H1 (cell line): ENCODE results near the gene MGMT. TPM values are rescaled to one million over a fixed set of nuclear protein-coding genes. Genes with fewer than 3 reads are reported as not detected.

ENCODE experiments used
- CTCF ChIA-PET: fragments of 300-600 bp; sonication (Branson Sonifier 250); formaldehyde crosslinking; loops from one replicate; lab custom pipeline; 2021; ENCODE audit not compliant: partially characterized antibody; lab: Charles Lee
- POLR2A ChIA-PET: fragments of 300-600 bp; sonication (Branson Sonifier 250); formaldehyde crosslinking; loops from one replicate; lab custom pipeline; 2021; ENCODE audit warnings: inconsistent platforms; ENCODE audit not compliant: partially characterized antibody; lab: Charles Lee
- DNase-seq, 2 experiments: peaks; one replicate each; pipeline versions ENCODE4 v3.0.0 to v3.0.0-alpha.2; 2010 to 2022; ENCODE audit warnings: low spot score in 2 of 2, low read depth in 1 of 2, mixed read lengths in 1 of 2
- FAIRE-seq: peaks from 2 replicates; lab custom pipeline; 2011; peaks lifted over from hg19 to GRCh38; lab: Jason Lieb, UNC
- H2AFZ ChIP-seq: 2 replicates; pipeline ENCODE4 v1.8.1; 2012; ENCODE audit warnings: low read length, inconsistent platforms
- H2AK5ac ChIP-seq: 2 replicates; pipeline ENCODE4 v1.6.1; 2013; ENCODE audit warnings: low read depth, low read length
- H2BK120ac ChIP-seq: replicated peaks from 2 replicates; pipeline ENCODE3; 2013; ENCODE audit warnings: low read depth, low read length, inconsistent platforms
- H2BK12ac ChIP-seq: 2 replicates; pipeline ENCODE4 v1.6.1; 2013; ENCODE audit warnings: low read depth, low read length
- H2BK15ac ChIP-seq: 2 replicates; pipeline ENCODE4 v1.6.1; 2013; ENCODE audit warnings: low read length
- H2BK20ac ChIP-seq: 2 replicates; pipeline ENCODE4 v1.6.1; 2013; ENCODE audit warnings: low read length
- H2BK5ac ChIP-seq: 2 replicates; pipeline ENCODE4 v1.6.1; 2013; ENCODE audit warnings: low read depth, low read length
- H3K14ac ChIP-seq: 2 replicates; pipeline ENCODE4 v1.6.1; 2013; ENCODE audit warnings: inconsistent platforms; ENCODE audit not compliant: insufficient read length
- H3K18ac ChIP-seq: 2 replicates; pipeline ENCODE4 v1.6.1; 2013; ENCODE audit warnings: low read length; ENCODE audit errors: extremely low read depth
- H3K23ac ChIP-seq: 2 replicates; pipeline ENCODE4 v1.6.1; 2013; ENCODE audit warnings: inconsistent platforms; ENCODE audit not compliant: insufficient read length
- H3K23me2 ChIP-seq: 2 replicates; pipeline ENCODE4 v1.6.1; 2013; ENCODE audit warnings: low read depth, low read length
- H3K27ac ChIP-seq: 2 replicates; pipeline ENCODE4 v1.6.1; 2011; ENCODE audit warnings: low read depth, low read length, inconsistent platforms
- H3K27me3 ChIP-seq, 4 experiments: replicated peaks in 1 of 4; 1 replicate in 1 of 4; 2 replicates in 3 of 4; pipeline versions ENCODE4 v1.6.1 to v1.8.1; 2011 to 2013; ENCODE audit warnings: low read length in 3 of 4, mild to moderate bottlenecking in 3 of 4, inconsistent platforms in 2 of 4, mixed read lengths in 2 of 4, moderate library complexity in 1 of 4; ENCODE audit not compliant: control insufficient read depth in 3 of 4, insufficient read depth in 3 of 4; ENCODE audit errors: extremely low read depth in 1 of 4
- H3K36me3 ChIP-seq, 4 experiments: 2 replicates each; pipeline versions ENCODE4 v1.6.1 to v1.8.1; 2011 to 2013; ENCODE audit warnings: mild to moderate bottlenecking in 4 of 4, low read length in 3 of 4, moderate library complexity in 2 of 4, control low read depth in 1 of 4, inconsistent platforms in 1 of 4; ENCODE audit not compliant: insufficient read depth in 4 of 4, control insufficient read depth in 2 of 4
- H3K4ac ChIP-seq: replicated peaks from 2 replicates; pipeline ENCODE3; 2013; ENCODE audit warnings: low read length, low read depth, mixed read lengths, inconsistent platforms; ENCODE audit not compliant: insufficient read length
- H3K4me1 ChIP-seq, 4 experiments: replicated peaks in 1 of 4; 1 replicate in 1 of 4; 2 replicates in 3 of 4; pipeline versions ENCODE4 v1.6.1 to v1.8.1; 2011 to 2013; ENCODE audit warnings: low read length in 3 of 4, inconsistent platforms in 2 of 4, mixed read lengths in 1 of 4; ENCODE audit not compliant: insufficient read depth in 4 of 4, control insufficient read depth in 3 of 4
- H3K4me2 ChIP-seq, 2 experiments: 2 replicates each; pipeline versions ENCODE4 v1.6.1 to v1.8.1; 2011 to 2013; ENCODE audit warnings: low read depth in 2 of 2, low read length in 2 of 2, control low read depth in 1 of 2, inconsistent platforms in 1 of 2, mild to moderate bottlenecking in 1 of 2; ENCODE audit not compliant: insufficient read depth in 1 of 2
- H3K4me3 ChIP-seq, 4 experiments: fragments of 200-600, 300-600 bp in 1 of 4; sonication (generic), shearing (Covaris generic), sonication (Bioruptor Twin) in 1 of 4; 2 replicates each; pipeline versions ENCODE4 v1.5.1 to v1.8.1; 2011 to 2016; ENCODE audit warnings: low read length in 4 of 4, low read depth in 3 of 4, control low read depth in 2 of 4, inconsistent platforms in 2 of 4, mild to moderate bottlenecking in 2 of 4, mixed read lengths in 1 of 4, moderate library complexity in 1 of 4; ENCODE audit not compliant: insufficient read depth in 2 of 4; ENCODE audit errors: extremely low read depth in 1 of 4
- H3K56ac ChIP-seq: replicated peaks from 2 replicates; pipeline ENCODE3; 2013; ENCODE audit warnings: low read depth, mild to moderate bottlenecking, mixed read lengths, low read length, inconsistent platforms; ENCODE audit not compliant: insufficient read length
- H3K79me1 ChIP-seq: 2 replicates; pipeline ENCODE4 v1.6.1; 2013; ENCODE audit warnings: low read depth, low read length, control low read depth
- H3K79me2 ChIP-seq, 2 experiments: 2 replicates each; pipeline versions ENCODE4 v1.6.1 to v1.8.1; 2012 to 2013; ENCODE audit warnings: low read length in 2 of 2, mild to moderate bottlenecking in 2 of 2, inconsistent platforms in 1 of 2; ENCODE audit not compliant: insufficient read depth in 2 of 2, control insufficient read depth in 1 of 2
- H3K9ac ChIP-seq, 4 experiments: replicated peaks in 1 of 4; 1 replicate in 1 of 4; 2 replicates in 3 of 4; pipeline versions ENCODE4 v1.6.1 to v1.8.1; 2011 to 2013; ENCODE audit warnings: low read depth in 3 of 4, low read length in 3 of 4, control low read depth in 2 of 4, mild to moderate bottlenecking in 2 of 4, moderate library complexity in 2 of 4, inconsistent platforms in 1 of 4; ENCODE audit errors: extremely low read depth in 1 of 4
- H3K9me3 ChIP-seq, 2 experiments: 2 replicates each; pipeline versions ENCODE4 v1.6.1 to v1.8.1; 2012 to 2013; ENCODE audit warnings: mild to moderate bottlenecking in 2 of 2, moderate library complexity in 2 of 2, control low read depth in 1 of 2, inconsistent platforms in 1 of 2, low read depth in 1 of 2, low read length in 1 of 2, mixed read lengths in 1 of 2; ENCODE audit not compliant: insufficient read depth in 2 of 2
- H4K20me1 ChIP-seq, 2 experiments: replicated peaks in 1 of 2; 2 replicates each; pipeline versions ENCODE3 to v1.8.1; 2011 to 2013; ENCODE audit warnings: inconsistent platforms in 2 of 2, low read length in 2 of 2, mild to moderate bottlenecking in 1 of 2; ENCODE audit not compliant: insufficient read depth in 2 of 2, control insufficient read depth in 1 of 2
- H4K5ac ChIP-seq: 2 replicates; pipeline ENCODE4 v1.6.1; 2013; ENCODE audit warnings: low read length, low read depth, mixed read lengths, inconsistent platforms; ENCODE audit not compliant: insufficient read length
- H4K8ac ChIP-seq: 2 replicates; pipeline ENCODE4 v1.8.0; 2013; ENCODE audit warnings: mild to moderate bottlenecking, moderate library complexity, low read length, inconsistent platforms; ENCODE audit not compliant: insufficient read depth; ENCODE audit errors: extremely low read depth
- H4K91ac ChIP-seq: replicated peaks from 2 replicates; pipeline ENCODE3; 2013; ENCODE audit warnings: low read length, mixed read lengths, inconsistent platforms; ENCODE audit not compliant: insufficient read length
- ASH2L ChIP-seq: fragments of 200-600, 300-600 bp; sonication (generic); IDR thresholded peaks from one replicate; pipeline ENCODE4 v1.7.1; 2017; ENCODE audit warnings: low read length
- CTBP2 ChIP-seq: IDR thresholded peaks from 2 replicates; pipeline ENCODE4 v1.7.0; 2011; ENCODE audit warnings: borderline replicate concordance, mild to moderate bottlenecking, moderate library complexity, mixed read lengths, low read length; ENCODE audit not compliant: insufficient read depth, insufficient read length
- MAFK ChIP-seq: IDR thresholded peaks from 2 replicates; pipeline ENCODE4 v1.6.1; 2012; ENCODE audit warnings: low read depth, mild to moderate bottlenecking, improper control_type of control experiment, low read length
- POLR2AphosphoS5 ChIP-seq: IDR thresholded peaks from 2 replicates; pipeline ENCODE4 v1.6.1; 2011; ENCODE audit warnings: low read depth, low read length
- SIRT6 ChIP-seq: IDR thresholded peaks from one replicate; pipeline ENCODE4 v1.7.1; 2012; ENCODE audit warnings: low read length, inconsistent platforms
- YY1 ChIP-seq: IDR thresholded peaks from 2 replicates; pipeline ENCODE4 v1.6.1; 2011; ENCODE audit warnings: low read depth, mild to moderate bottlenecking, low read length
- WGBS, 2 experiments: shearing (Covaris generic) in 1 of 2; methylation state at CpG; one replicate each; pipeline versions ENCODE4 v1.1.6 to v1.1.7; 2013 to 2015; ENCODE audit warnings: low lambda C conversion rate in 2 of 2, mixed read lengths in 2 of 2, inconsistent platforms in 1 of 2, low coverage in 1 of 2, missing lambda C conversion rate in 1 of 2; ENCODE audit not compliant: insufficient replicate concordance in 2 of 2, insufficient coverage in 1 of 2, insufficient read length in 1 of 2; ENCODE audit errors: extremely low coverage in 1 of 2, missing lambda C conversion rate in 1 of 2; 5-methylcytosine and 5-hydroxymethylcytosine counted together
- polyA plus RNA-seq, 7 experiments: library from polyadenylated mRNA; depleted of rRNA in 3 of 7; stranded (reverse) in 5 of 7; unstranded in 2 of 7; fragments of >200 nt in 5 of 7; fragments of 200-250 nt in 2 of 7; gene quantifications; 1 replicate in 5 of 7; 2 replicates in 1 of 7; 4 replicates in 1 of 7; pipeline versions ENCODE4 v1.2.1 to v1.2.3, GENCODE V29; 2011 to 2013; ENCODE audit warnings: missing spikeins in 2 of 7, mixed read lengths in 2 of 7
- total RNA-seq: library from RNA; stranded (reverse); fragmentation: NEBNext Ultra II Directional; extraction: Animal tissue kit (Norgen Biotek cat#: 25700); gene quantifications from 2 replicates; pipeline ENCODE4 v1.2.1, GENCODE V29; 2021

The MGMT gene
- total and polyA plus RNA-seq, 2 of the 8 experiments (the other 6 are each of a cell fraction or from before 2014, with no cell fraction given), result 9.9 to 10.7 TPM

- TF ChIP-seq POLR2AphosphoS5, result no peak
These were observed 218.2 kb downstream of the MGMT start (continued) for GRCh38 chr10:129685271-129685670.

- ChIA-PET CTCF (no interaction called here), POLR2A (no interaction called here)
- peaks cover 0 to 5% (median 0%) of the 10 kb centered on the region in 4 experiments; a peak in 2 of 7 replicates for H3K4me1 ChIP-seq
These were observed 222.6 kb downstream of the MGMT start for GRCh38 chr10:129689671-129690071.

More at GRCh38 chr10:129689671-129690071, 222.6 kb downstream of the MGMT start:
- Histone ChIP-seq H3K9me3 (no peaks in the 10 kb centered on the region), H2BK5ac (no peak overlapping the region), H3K23me2 (no peaks in the 10 kb centered on the region), H4K91ac (no peak overlapping the region), H3K36me3 (no peaks in the 10 kb centered on the region), H3K4me3 (no peak overlapping the region), H3K27ac (no peak overlapping the region), H3K4ac (no peak overlapping the region), H2BK20ac (no peak overlapping the region), H2BK15ac (no peak overlapping the region), H4K5ac (no peak overlapping the region), H3K4me2 (no peak overlapping the region), H3K18ac (no peak overlapping the region), H2AFZ (no peak overlapping the region), H2AK5ac (no peak overlapping the region), H2BK12ac (no peak overlapping the region), H2BK120ac (no peak overlapping the region), H3K27me3 (no peaks in the 10 kb centered on the region), H3K9ac (no peak overlapping the region), H3K56ac (no peak overlapping the region), H3K14ac (no peak overlapping the region), H4K8ac (no peak overlapping the region), H3K79me2 (no peaks in the 10 kb centered on the region), H3K79me1 (no peaks in the 10 kb centered on the region), H3K23ac (no peak overlapping the region), H4K20me1 (no peaks in the 10 kb centered on the region)
- 93% methylated on average over 4 of the region's 4 CpGs; no CpG with 5 or more reads in 1 of the 2 experiments for WGBS, 2 experiments
- FAIRE-seq, result no peak
- no peak for DNase-seq
- no peak for TF ChIP-seq ASH2L
- TF ChIP-seq YY1, result no peak
- TF ChIP-seq CTBP2, result no peak
- no peak for TF ChIP-seq MAFK
- TF ChIP-seq SIRT6, result no peak
